Natural killer cell (primary cell): ENCODE data around the gene LRIG1. TPM values are rescaled to one million over a fixed set of nuclear protein-coding genes. Genes with fewer than 3 reads are reported as not detected.

Experiments
- ATAC-seq, 3 donors: fragments of 150-1000 bp in 2 of 3; fragments of 200-7000 bp in 1 of 3; cut with Tn5 transposase; 1 replicate in 1 of 3; 2 replicates in 2 of 3; pipeline ENCODE4 v1.10.0; 2021; ENCODE audit warnings: mild to moderate bottlenecking in 2 of 3, moderate library complexity in 2 of 3
- DNase-seq, 2 donors: peaks; one replicate each; pipeline versions ENCODE4 v3.0.0 to v3.0.0-alpha.2; 2013 to 2021; ENCODE audit warnings: mixed read lengths in 1 of 2
- H3K27ac ChIP-seq: one replicate; pipeline ENCODE4 v1.5.1; 2013; ENCODE audit warnings: mild to moderate bottlenecking, low read length
- H3K27me3 ChIP-seq: one replicate; pipeline ENCODE4 v1.6.1; 2013; ENCODE audit warnings: low read length; ENCODE audit not compliant: control insufficient read depth, insufficient read depth
- H3K36me3 ChIP-seq: one replicate; pipeline ENCODE4 v1.6.1; 2013; ENCODE audit warnings: low read length; ENCODE audit not compliant: control insufficient read depth, insufficient read depth
- H3K4me1 ChIP-seq: one replicate; pipeline ENCODE4 v1.6.1; 2013; ENCODE audit warnings: low read length; ENCODE audit not compliant: control insufficient read depth, insufficient read depth
- H3K4me3 ChIP-seq: one replicate; pipeline ENCODE4 v1.5.1; 2013; ENCODE audit warnings: low read length
- H3K9me3 ChIP-seq: one replicate; pipeline ENCODE4 v1.6.1; 2013; ENCODE audit warnings: low read length; ENCODE audit not compliant: control insufficient read depth, insufficient read depth
- H3K27ac Mint-ChIP-seq, 2 donors: one replicate each; pipeline ENCODE4 v1.8.0; 2022; ENCODE audit warnings: mild to moderate bottlenecking in 2 of 2, mixed read lengths in 2 of 2, moderate library complexity in 1 of 2
- H3K27me3 Mint-ChIP-seq, 2 donors: one replicate each; pipeline ENCODE4 v1.8.0; 2022; ENCODE audit warnings: low read depth in 2 of 2, mixed read lengths in 2 of 2
- H3K36me3 Mint-ChIP-seq: one replicate; pipeline ENCODE4 v1.8.0; 2022; ENCODE audit warnings: mixed read lengths
- H3K4me1 Mint-ChIP-seq, 2 donors: one replicate each; pipeline ENCODE4 v1.8.0; 2022; ENCODE audit warnings: mixed read lengths in 2 of 2
- H3K4me3 Mint-ChIP-seq: one replicate; pipeline ENCODE4 v1.8.0; 2022; ENCODE audit warnings: mild to moderate bottlenecking, moderate library complexity, mixed read lengths
- H3K9me3 Mint-ChIP-seq, 2 donors: one replicate each; pipeline ENCODE4 v1.8.0; 2022; ENCODE audit warnings: mixed read lengths in 2 of 2
- CTCF ChIP-seq: fragments of 200-600 bp; IDR thresholded peaks from one replicate; pipeline ENCODE4 v1.8.0; 2022; ENCODE audit warnings: antibody characterized with exemption
- WGBS: methylation state at CpG from one replicate; pipeline ENCODE4 v1.1.7; 2013; ENCODE audit warnings: missing lambda C conversion rate; ENCODE audit not compliant: insufficient coverage; 5-methylcytosine and 5-hydroxymethylcytosine counted together
- intact Hi-C: fragments of 100-400 bp; cut with micrococcal nuclease; formaldehyde crosslinking; loops from one replicate; pipeline ENCODE4 v1.14.2; 2022
- total RNA-seq, 4 donors: library from RNA; stranded (reverse); fragments of 120-200 nt in 1 of 4; gene quantifications; one replicate each; pipeline versions ENCODE4 v1.2.3 to v1.2.4, GENCODE V29; 2013 to 2022

The LRIG1 gene
- total RNA-seq, 3 donors from 2014 or later (not counting 1 experiment from before 2014, with no cell fraction given) = 5.5 to 10.6 (median 8.5) TPM

- no peaks in the 10 kb centered on the region for H3K9me3 Mint-ChIP-seq
- peak; percentile 76 to 99 (median 96) for ATAC-seq
- WGBS = 94% methylated on average over 18 of the region's 18 CpGs
These were observed 128.0 kb downstream of the LRIG1 start for GRCh38 chr3:66372681-66373350.

DNA sequence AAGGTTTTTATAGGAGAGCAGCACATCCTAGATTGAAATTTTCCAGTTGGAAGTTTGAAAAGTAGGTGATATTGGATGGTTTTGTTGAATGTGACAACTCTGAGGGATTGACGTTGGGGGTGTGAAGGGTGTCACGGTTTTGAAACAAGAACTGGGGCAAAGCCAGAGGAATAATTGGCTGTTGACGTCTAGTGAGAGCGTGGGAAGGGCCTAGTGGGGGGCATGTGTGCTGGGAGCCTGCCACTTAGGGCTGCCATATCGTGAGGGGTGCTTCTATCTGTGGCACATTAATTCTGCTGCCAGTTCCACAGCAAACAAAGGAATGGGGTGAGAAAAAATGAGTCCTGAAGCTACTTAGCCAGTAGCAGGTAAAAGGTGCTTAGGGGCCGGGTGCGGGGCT is 129.4 kb downstream of the LRIG1 start:
- Mint-ChIP-seq H3K4me1 (peaks cover 16 to 23% of the 10 kb centered on the region in 2 donors), H3K36me3 (no peaks in the 10 kb centered on the region), H3K27ac (peak overlapping the region; percentile 56 to 69), H3K9me3 (no peaks in the 10 kb centered on the region), H3K4me3 (no peak overlapping the region), H3K27me3 (no peaks in the 10 kb centered on the region)
- DNase-seq (no peak), ATAC-seq (no peak)
- no peaks in the 10 kb centered on the region for H3K9me3 ChIP-seq
- H3K27me3 ChIP-seq = no peaks in the 10 kb centered on the region
- peaks cover 9% of the 10 kb centered on the region for H3K36me3 ChIP-seq
- 92% methylated on average over 7 of the region's 7 CpGs for WGBS
- no peak overlapping the region for H3K27ac ChIP-seq
- TF ChIP-seq CTCF = no peak
- H3K4me3 ChIP-seq = no peak overlapping the region
- intact Hi-C loops = no loop called here
- H3K4me1 ChIP-seq = peaks cover 24% of the 10 kb centered on the region

More at GRCh38 chr3:66372681-66373350, 128.0 kb downstream of the LRIG1 start:
- no peak overlapping the region for H3K4me3 ChIP-seq
- Mint-ChIP-seq H3K4me1 (peaks cover 17 to 24% of the 10 kb centered on the region in 2 donors), H3K4me3 (no peak overlapping the region), H3K27ac (peak overlapping the region in 1 of 2 donors; percentile 19), H3K27me3 (no peaks in the 10 kb centered on the region), H3K36me3 (peaks cover 2% of the 10 kb centered on the region)
- peaks cover 11% of the 10 kb centered on the region for H3K36me3 ChIP-seq
- H3K27ac ChIP-seq = no peak overlapping the region
- intact Hi-C loops = loop anchor here (1.0 kb wide), 2 partner anchors 97 to 119 kb away; no protein-coding TSS in a partner anchor
- peak; percentile 62 for TF ChIP-seq CTCF
- H3K4me1 ChIP-seq = peaks cover 24% of the 10 kb centered on the region
- DNase-seq = peak; percentile 46 to 72
- no peaks in the 10 kb centered on the region for H3K9me3 ChIP-seq
- H3K27me3 ChIP-seq = no peaks in the 10 kb centered on the region

GRCh38 chr3:66370179-66370578 is 130.6 kb downstream of the LRIG1 start:
- H3K36me3 ChIP-seq = peaks cover 2% of the 10 kb centered on the region
- no peaks in the 10 kb centered on the region for H3K9me3 ChIP-seq
- no peak for TF ChIP-seq CTCF
- WGBS = 99% methylated on average over 7 of the region's 7 CpGs
- Mint-ChIP-seq H3K4me1 (peaks cover 16 to 28% of the 10 kb centered on the region in 2 donors), H3K27me3 (no peaks in the 10 kb centered on the region), H3K4me3 (no peak overlapping the region), H3K27ac (peak overlapping the region; percentile 4 to 69), H3K9me3 (no peaks in the 10 kb centered on the region), H3K36me3 (no peaks in the 10 kb centered on the region)
- no peak overlapping the region for H3K27ac ChIP-seq
- no peak overlapping the region for H3K4me3 ChIP-seq
- DNase-seq (no peak), ATAC-seq (no peak)
- no peaks in the 10 kb centered on the region for H3K27me3 ChIP-seq
- peaks cover 24% of the 10 kb centered on the region for H3K4me1 ChIP-seq
- intact Hi-C loops = no loop called here
